IPS DF 6.9 (cell line): ENCODE results near the gene ADGRG6.

Source experiments
- DNase-seq: peaks from one replicate; pipeline ENCODE4 v3.0.0-alpha.2; 2013; ENCODE audit warnings: low read depth, low spot score
- H3K27ac ChIP-seq: one replicate; pipeline ENCODE4 v1.5.1; 2013; ENCODE audit warnings: low read length, control low read depth
- H3K27me3 ChIP-seq: 2 replicates; pipeline ENCODE4 v1.6.1; 2013; ENCODE audit warnings: mild to moderate bottlenecking, low read length; ENCODE audit not compliant: control insufficient read depth, insufficient read depth
- H3K36me3 ChIP-seq: 2 replicates; pipeline ENCODE4 v1.6.1; 2013; ENCODE audit warnings: low read length; ENCODE audit not compliant: control insufficient read depth, insufficient read depth
- H3K4me1 ChIP-seq: 2 replicates; pipeline ENCODE4 v1.6.1; 2013; ENCODE audit warnings: low read length; ENCODE audit not compliant: control insufficient read depth, insufficient read depth
- H3K4me3 ChIP-seq: 2 replicates; pipeline ENCODE4 v1.5.1; 2013; ENCODE audit warnings: mild to moderate bottlenecking, low read length
- H3K9me3 ChIP-seq: 2 replicates; pipeline ENCODE4 v1.6.1; 2013; ENCODE audit warnings: low read length, inconsistent platforms; ENCODE audit not compliant: control insufficient read depth, insufficient read depth
- WGBS: extraction: QIAGEN DNeasy Blood & Tissue Kit; methylation state at CpG from one replicate; pipeline ENCODE4 v1.1.7; 2013; ENCODE audit warnings: mixed read lengths, missing lambda C conversion rate; ENCODE audit not compliant: insufficient read length, insufficient coverage; 5-methylcytosine and 5-hydroxymethylcytosine counted together

Gene ADGRG6

DNA sequence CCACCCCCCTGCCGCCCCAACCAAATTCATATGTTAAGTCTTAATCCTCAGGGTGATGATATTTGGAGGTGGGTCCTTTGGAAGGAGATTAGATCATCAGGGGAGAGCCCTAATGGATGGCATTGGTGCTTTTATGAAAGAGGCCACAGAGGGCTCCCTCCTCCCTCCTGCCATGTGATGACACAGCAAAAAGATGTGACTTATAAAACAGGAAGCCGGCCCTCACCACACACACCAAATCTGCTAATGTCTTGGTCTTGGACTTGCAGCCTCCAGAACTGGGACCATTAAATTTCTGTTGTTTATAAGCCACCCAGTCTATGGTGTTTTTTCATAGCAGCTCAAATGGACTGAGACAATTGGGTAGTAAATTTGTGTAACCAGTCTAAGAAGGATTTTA, 176.3 kb downstream of the ADGRG6 start:
- no peak for DNase-seq
- H3K4me1 ChIP-seq, result no peaks in the 10 kb centered on the region
- H3K27ac ChIP-seq, result no peak overlapping the region
- H3K9me3 ChIP-seq, result no peaks in the 10 kb centered on the region
- WGBS, result no CpG with 5 or more reads among the region's 2 CpGs
- no peaks in the 10 kb centered on the region for H3K36me3 ChIP-seq
- H3K27me3 ChIP-seq, result no peaks in the 10 kb centered on the region
- no peak overlapping the region for H3K4me3 ChIP-seq

DNA sequence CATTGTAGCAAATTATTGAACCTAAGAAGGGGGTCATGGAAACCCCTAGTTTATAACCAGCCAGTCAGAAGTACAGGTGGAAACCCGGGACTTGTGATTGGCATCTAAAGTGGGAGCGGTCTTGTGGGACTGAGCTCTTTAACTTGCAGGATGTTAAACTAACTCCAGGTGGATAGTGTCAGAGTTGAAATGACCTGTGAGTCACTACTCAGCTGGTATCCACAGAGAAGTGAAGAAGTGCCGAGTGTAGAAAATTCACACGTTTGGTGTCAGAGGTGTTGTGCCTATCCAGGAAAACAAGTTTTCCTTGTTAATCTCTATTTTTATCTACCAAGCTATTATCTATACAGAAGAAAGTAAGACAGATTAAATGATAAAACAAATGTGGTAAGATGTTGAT, 179.7 kb downstream of the ADGRG6 start:
- Histone ChIP-seq H3K27ac (no peak overlapping the region), H3K4me1 (no peaks in the 10 kb centered on the region), H3K9me3 (no peaks in the 10 kb centered on the region), H3K4me3 (no peak overlapping the region), H3K27me3 (no peaks in the 10 kb centered on the region), H3K36me3 (no peaks in the 10 kb centered on the region)
- DNase-seq, result no peak
- WGBS, result no CpG with 5 or more reads among the region's 4 CpGs

DNA sequence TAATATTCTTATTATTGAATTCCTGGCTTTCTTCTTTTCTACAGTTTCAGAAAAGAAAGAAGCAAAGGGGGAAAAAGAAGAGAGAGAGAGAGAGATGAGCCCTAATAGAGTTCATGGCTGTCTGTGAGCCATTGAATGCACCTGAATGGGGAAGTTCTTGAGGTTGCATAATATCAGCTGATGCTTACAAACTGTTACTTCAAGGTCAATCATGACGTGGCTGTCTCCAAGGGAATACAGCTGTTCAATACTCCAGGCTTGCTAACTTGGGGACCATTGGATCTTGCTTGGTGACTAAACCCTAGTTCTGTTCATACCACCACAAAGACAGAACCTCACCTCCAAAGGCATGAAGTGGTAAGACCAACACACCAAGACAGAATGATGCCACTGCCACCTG, 180.4 kb downstream of the ADGRG6 start:
- Histone ChIP-seq H3K9me3 (no peaks in the 10 kb centered on the region), H3K4me3 (no peak overlapping the region), H3K27ac (no peak overlapping the region), H3K4me1 (no peaks in the 10 kb centered on the region; the same call in 1 of the 2 replicates), H3K36me3 (no peaks in the 10 kb centered on the region), H3K27me3 (no peaks in the 10 kb centered on the region)
- no CpG with 5 or more reads among the region's 1 CpG for WGBS
- DNase-seq, result no peak

DNA sequence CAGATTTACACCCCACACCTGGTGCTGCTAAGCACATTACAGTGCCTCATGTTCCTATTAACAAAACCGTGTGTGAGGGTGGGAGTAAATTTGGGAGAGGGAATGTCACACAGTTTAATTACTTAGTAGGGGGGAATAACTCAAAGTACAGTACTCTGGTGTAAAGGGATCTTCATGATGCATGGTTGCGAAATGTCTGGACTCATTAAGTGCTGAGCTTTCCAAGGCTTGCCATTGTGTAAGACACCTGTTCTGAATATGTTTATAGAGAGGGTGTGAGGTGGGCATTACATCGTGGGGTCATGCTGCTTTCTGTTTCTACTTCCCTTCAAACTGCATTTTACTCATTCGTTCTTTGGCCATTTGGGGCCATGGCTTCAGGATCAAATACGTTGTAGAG, 181.2 kb downstream of the ADGRG6 start:
- Histone ChIP-seq H3K27me3 (no peaks in the 10 kb centered on the region), H3K4me3 (no peak overlapping the region), H3K27ac (no peak overlapping the region), H3K4me1 (no peaks in the 10 kb centered on the region; the same call in 1 of the 2 replicates), H3K36me3 (no peaks in the 10 kb centered on the region), H3K9me3 (no peaks in the 10 kb centered on the region)
- DNase-seq, result no peak
- no CpG with 5 or more reads among the region's 5 CpGs for WGBS

DNA sequence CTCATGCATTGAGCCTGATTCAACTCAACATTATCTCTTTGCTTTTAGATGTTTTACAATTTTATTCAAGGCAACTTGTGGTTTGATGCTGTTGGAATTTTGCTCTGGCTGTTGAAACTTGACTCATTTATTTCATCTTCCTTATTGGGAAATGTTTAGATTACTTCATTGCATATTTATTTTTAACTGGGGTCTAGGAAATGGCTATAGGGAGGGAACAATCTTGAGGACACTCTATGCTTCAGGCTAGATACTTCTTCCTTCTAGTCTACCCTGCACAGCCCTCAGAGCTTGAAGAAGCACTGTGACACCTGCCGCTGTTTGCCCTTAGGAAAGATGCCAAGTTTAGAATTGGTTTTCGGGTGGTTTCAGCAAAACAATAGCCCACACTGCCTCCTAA, 183.4 kb downstream of the ADGRG6 start:
- DNase-seq, result no peak
- no peak overlapping the region for H3K27ac ChIP-seq
- H3K9me3 ChIP-seq, result no peaks in the 10 kb centered on the region
- no CpG with 5 or more reads among the region's 2 CpGs for WGBS
- no peak overlapping the region for H3K4me3 ChIP-seq
- no peaks in the 10 kb centered on the region for H3K36me3 ChIP-seq
- H3K27me3 ChIP-seq, result no peaks in the 10 kb centered on the region
- H3K4me1 ChIP-seq, result no peaks in the 10 kb centered on the region; the same call in 1 of the 2 replicates

DNA sequence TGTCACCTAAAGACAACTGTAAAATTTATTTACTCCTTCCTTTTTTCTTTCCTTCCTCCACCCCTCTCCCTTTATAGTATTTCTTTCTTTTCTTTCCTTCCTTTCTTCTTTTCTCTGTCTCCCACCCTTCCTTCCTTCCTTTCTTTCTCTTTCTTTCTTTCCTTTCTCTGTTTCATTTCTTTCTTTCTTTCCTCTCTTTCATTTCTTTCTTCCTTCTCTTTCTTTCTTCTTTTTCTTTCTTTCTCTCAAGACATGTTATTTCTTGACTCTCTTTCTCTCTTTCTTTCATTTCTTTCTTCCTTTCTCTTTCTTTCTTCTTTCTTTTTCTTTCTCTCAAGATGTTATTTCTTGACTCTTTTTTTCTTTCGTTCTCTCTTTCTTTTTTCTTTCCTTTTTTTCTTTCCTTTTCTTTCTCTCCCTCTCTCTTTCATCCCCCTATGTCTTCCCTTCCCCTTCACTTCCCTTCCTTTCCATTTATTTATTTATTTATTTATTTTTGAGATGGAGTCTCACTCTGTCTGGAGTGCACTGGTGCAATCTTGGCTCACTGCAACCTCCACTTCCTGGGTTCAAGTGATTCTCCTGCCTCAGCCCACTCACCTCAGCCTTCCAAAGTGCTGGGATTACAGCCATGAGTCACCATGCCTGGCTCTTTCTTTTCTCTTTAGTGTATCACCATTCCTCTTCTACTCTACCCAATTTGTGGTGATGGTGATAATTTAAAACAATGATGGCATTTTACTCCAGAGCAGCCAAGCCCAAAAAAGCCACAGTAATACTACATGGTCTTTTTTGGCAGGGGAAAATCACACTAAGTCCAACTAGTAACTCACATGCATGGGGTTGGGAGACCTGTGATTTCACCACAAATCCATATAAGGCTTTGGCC, 188.2 kb downstream of the ADGRG6 start:
- Histone ChIP-seq H3K4me1 (no peaks in the 10 kb centered on the region; the same call in 1 of the 2 replicates), H3K27ac (no peak overlapping the region), H3K4me3 (no peak overlapping the region), H3K36me3 (no peaks in the 10 kb centered on the region), H3K9me3 (no peaks in the 10 kb centered on the region), H3K27me3 (no peaks in the 10 kb centered on the region)
- WGBS, result 86% methylated on average over 1 of the region's 1 CpG
- DNase-seq, result no peak
